ENCODE data around the gene KASH5.

GRCh38 chr19:49408816-49409440, 20.9 kb downstream of the KASH5 start:
- TF ChIP-seq, protein P1, sequence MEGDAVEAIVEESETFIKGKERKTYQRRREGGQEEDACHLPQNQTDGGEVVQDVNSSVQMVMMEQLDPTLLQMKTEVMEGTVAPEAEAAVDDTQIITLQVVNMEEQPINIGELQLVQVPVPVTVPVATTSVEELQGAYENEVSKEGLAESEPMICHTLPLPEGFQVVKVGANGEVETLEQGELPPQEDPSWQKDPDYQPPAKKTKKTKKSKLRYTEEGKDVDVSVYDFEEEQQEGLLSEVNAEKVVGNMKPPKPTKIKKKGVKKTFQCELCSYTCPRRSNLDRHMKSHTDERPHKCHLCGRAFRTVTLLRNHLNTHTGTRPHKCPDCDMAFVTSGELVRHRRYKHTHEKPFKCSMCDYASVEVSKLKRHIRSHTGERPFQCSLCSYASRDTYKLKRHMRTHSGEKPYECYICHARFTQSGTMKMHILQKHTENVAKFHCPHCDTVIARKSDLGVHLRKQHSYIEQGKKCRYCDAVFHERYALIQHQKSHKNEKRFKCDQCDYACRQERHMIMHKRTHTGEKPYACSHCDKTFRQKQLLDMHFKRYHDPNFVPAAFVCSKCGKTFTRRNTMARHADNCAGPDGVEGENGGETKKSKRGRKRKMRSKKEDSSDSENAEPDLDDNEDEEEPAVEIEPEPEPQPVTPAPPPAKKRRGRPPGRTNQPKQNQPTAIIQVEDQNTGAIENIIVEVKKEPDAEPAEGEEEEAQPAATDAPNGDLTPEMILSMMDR (IDR thresholded peaks at IDR 0.05; ENCODE audit: insufficient read depth, low read length): no peak
- peak; percentile 72 for TF ChIP-seq SPI1 (IDR thresholded peaks at IDR 0.05; ENCODE audit: borderline replicate concordance, low read depth)
